ENCODE results near the gene RFC1.

RFC1 gene

DNA sequence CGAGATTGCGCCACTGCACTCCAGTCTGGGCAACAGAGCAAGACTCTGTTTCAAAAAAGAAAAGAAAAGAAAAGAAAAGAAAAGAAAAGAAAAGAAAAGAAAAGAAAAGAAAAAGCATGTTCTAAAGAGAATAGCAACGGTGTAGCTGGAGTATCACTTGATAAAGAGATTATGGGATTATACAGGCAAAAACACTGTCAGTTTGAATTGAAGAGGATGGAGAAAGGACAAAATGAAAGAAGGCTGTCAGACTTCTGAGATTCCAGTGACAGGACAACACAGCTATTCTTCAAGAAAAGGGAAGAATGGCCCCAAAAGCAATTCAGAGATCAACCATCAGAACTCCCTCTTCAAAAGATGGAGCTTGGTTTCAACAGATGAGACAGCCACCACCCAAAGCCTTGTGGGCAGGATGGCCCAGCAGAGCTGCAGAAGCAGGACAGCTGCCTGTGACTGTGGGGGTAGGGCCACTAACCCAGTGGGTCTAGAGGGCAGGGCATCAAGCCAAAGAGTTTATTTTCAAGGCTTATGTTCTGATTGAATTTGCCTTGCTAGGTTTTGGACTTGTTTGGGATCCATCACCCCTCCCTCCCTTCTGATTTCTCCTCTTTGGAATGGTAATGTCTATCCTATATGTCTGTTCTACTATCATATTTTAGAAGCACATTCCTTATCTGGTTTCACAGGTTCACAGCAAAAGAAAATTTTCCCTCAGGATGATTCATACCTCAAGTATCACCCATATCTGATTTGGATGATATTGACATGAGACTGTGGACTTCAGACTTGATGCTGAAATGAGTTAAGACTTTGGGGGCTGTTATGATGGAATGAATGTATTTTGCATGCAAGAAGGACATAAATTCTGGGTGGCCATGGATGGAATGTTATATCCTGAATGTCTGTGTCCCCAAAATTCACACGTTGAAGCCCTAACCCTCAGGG is 17.5 kb downstream of the RFC1 start:
- DNase-seq (ENCODE audit: low read depth) = no peak
- TF ChIP-seq, protein P1, sequence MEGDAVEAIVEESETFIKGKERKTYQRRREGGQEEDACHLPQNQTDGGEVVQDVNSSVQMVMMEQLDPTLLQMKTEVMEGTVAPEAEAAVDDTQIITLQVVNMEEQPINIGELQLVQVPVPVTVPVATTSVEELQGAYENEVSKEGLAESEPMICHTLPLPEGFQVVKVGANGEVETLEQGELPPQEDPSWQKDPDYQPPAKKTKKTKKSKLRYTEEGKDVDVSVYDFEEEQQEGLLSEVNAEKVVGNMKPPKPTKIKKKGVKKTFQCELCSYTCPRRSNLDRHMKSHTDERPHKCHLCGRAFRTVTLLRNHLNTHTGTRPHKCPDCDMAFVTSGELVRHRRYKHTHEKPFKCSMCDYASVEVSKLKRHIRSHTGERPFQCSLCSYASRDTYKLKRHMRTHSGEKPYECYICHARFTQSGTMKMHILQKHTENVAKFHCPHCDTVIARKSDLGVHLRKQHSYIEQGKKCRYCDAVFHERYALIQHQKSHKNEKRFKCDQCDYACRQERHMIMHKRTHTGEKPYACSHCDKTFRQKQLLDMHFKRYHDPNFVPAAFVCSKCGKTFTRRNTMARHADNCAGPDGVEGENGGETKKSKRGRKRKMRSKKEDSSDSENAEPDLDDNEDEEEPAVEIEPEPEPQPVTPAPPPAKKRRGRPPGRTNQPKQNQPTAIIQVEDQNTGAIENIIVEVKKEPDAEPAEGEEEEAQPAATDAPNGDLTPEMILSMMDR (IDR thresholded peaks at IDR 0.05; ENCODE audit: low read depth, low read length) = no peak
- no peak for TF ChIP-seq POLR2A (IDR thresholded peaks at IDR 0.05; ENCODE audit: extremely low read depth, insufficient read length)
- no peak for TF ChIP-seq MYC (IDR thresholded peaks at IDR 0.05; ENCODE audit: low read depth, low read length)
- TF ChIP-seq MAX (IDR thresholded peaks at IDR 0.05; ENCODE audit: low read depth, low read length) = no peak
- H3K4me3 ChIP-seq (ENCODE audit: low read depth, low read length) = no peak overlapping the region

DNA sequence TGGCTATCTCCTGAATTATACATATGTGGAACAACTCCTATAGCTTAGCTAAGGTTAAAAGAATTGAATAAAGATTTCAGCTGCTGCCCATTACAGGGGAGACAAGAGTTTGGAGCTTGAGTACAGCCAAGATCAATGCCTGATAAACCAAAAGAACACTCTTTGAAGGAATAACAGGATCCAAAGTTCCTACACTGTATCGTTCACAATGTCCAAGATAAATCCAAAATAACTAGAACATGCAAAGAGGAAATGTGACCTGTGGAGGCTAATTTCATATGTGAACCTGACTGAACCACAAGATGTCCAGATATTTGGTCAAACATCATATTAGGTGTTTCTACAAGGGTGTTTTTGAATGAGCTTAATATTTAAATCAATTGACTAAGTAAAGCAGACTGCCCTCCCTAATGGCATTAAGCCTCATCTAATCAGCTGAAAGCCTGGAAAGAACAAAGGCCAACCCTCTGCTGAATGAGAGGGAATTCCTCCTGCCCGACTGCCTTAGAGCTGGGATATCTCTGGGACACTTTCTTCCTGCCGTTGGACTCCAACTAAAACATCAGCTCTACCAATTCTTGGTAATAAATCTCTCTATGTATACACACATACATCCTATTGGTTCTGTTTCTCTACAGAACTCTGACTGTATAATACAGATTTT is 19.2 kb downstream of the RFC1 start:
- DNase-seq (ENCODE audit: low read depth) = no peak
- TF ChIP-seq, protein P1 (IDR thresholded peaks at IDR 0.05; ENCODE audit: low read depth, low read length) = no peak
- TF ChIP-seq MAX (IDR thresholded peaks at IDR 0.05; ENCODE audit: low read depth, low read length) (no peak), POLR2A (IDR thresholded peaks at IDR 0.05; ENCODE audit: extremely low read depth, insufficient read length) (no peak), MYC (IDR thresholded peaks at IDR 0.05; ENCODE audit: low read depth, low read length) (no peak)
- H3K4me3 ChIP-seq (ENCODE audit: low read depth, low read length) = no peak overlapping the region

DNA sequence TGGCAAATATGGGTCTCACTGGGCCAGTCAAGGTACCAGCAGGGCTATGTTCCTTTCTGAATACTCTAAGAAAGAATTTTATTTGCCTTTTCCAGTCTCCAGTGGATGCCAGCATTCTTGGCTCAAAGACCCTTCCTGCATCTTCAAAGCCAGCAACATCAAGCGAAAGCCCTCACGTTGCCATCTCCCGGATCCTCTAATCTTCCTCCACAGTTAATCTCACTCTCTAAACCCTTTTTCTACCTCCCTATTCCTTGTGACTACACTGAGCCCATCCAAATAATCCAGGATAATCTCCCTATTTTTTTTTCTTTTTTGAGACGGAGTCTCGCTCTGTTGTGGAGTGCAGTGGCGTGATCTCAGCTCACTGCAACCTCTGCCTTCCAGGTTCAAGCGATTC is 23.4 kb downstream of the RFC1 start:
- no peak for TF ChIP-seq POLR2A (IDR thresholded peaks at IDR 0.05; ENCODE audit: extremely low read depth, insufficient read length)
- no peak for TF ChIP-seq MAX (IDR thresholded peaks at IDR 0.05; ENCODE audit: low read depth, low read length)
- TF ChIP-seq, protein P1 (IDR thresholded peaks at IDR 0.05; ENCODE audit: low read depth, low read length) = no peak
- no peak for TF ChIP-seq MYC (IDR thresholded peaks at IDR 0.05; ENCODE audit: low read depth, low read length)
- no peak for DNase-seq (ENCODE audit: low read depth)
- no peak overlapping the region for H3K4me3 ChIP-seq (ENCODE audit: low read depth, low read length)

DNA sequence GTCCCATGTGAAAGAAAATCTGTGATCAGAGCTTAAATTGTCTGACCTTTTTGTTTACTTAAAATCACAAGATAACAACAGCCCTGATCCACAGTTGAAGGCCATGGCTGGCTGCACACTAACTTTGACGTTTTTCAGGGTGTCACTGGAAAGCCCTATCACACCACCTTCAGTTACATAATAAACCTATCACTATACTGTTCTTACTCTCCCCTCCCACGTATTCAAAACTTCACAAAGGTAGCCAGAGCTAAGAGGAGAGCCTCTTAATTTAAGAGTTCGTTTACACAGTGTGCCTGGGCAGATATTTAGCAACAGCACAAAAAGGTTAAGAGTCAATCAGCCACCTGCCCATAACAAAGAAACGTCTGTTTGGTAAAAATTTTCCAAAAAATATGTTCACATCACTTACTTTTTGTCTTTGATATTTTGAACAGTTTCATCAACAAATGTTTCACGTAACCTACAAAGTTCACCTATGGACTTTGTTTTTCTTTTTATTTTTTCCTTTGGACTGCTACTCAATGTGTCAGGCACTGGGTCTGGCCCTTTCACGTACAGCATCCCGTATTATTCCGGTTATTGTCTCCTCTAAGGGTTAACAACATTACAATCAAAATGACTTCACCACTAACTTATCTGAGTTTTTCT is 25.0 kb downstream of the RFC1 start:
- no peak overlapping the region for H3K4me3 ChIP-seq (ENCODE audit: low read depth, low read length)
- no peak for DNase-seq (ENCODE audit: low read depth)
- TF ChIP-seq MYC (IDR thresholded peaks at IDR 0.05; ENCODE audit: low read depth, low read length) = no peak
- no peak for TF ChIP-seq MAX (IDR thresholded peaks at IDR 0.05; ENCODE audit: low read depth, low read length)
- no peak for TF ChIP-seq POLR2A (IDR thresholded peaks at IDR 0.05; ENCODE audit: extremely low read depth, insufficient read length)
- TF ChIP-seq, protein P1 (IDR thresholded peaks at IDR 0.05; ENCODE audit: low read depth, low read length) = no peak

DNA sequence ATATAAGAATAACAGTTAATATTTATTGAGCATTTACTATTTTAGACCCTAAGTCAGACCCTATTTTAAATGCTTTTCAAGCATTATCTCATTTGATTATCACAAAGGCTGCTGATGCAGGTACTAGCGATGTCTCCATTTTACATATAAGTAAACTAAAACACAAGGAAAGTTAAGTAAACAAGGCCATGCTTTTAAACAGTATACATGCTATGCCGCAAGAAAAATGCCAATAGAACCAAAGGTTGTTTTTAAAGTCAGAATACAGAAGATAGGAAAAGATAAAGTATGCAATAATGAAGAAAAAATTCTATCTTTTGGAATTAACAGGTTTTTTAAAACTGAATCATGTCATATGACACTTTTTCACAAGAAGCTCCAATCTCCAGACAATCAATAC is 26.2 kb downstream of the RFC1 start:
- no peak for TF ChIP-seq MYC (IDR thresholded peaks at IDR 0.05; ENCODE audit: low read depth, low read length)
- TF ChIP-seq, protein P1 (IDR thresholded peaks at IDR 0.05; ENCODE audit: low read depth, low read length) = no peak
- no peak for DNase-seq (ENCODE audit: low read depth)
- H3K4me3 ChIP-seq (ENCODE audit: low read depth, low read length) = no peak overlapping the region
